Activated CD4-positive, CD25-positive, alpha-beta regulatory T cell treated with anti-CD3 and anti-CD28 coated beads, Interleukin-2, amount 50 U/mL, for 16 hours (primary cell): Measurements from ENCODE around the gene CS.
"Not testable (repeated sequence)": the region's sequence is repeated elsewhere in the genome, so short reads cannot be mapped to it uniquely, and the experiment has no call there.

Experiments used
- DNase-seq: peaks from one replicate; pipeline ENCODE4 v3.0.0-alpha.2; 2020; ENCODE audit warnings: low read depth, low spot score

CS gene

GRCh38 chr12:56280849-56281248 is 19.3 kb downstream of the CS start:
- no peak for DNase-seq

- no peak for DNase-seq
Observed at GRCh38 chr12:56278905-56279304, 21.2 kb downstream of the CS start.

- DNase-seq: no peak
Observed at GRCh38 chr12:56274299-56274698, 25.8 kb downstream of the CS start.

- DNase-seq: not testable (repeated sequence)
Observed at GRCh38 chr12:56272468-56272867, 27.7 kb downstream of the CS start.

GRCh38 chr12:56271031-56271430 is 29.1 kb downstream of the CS start:
- DNase-seq: no peak

- no peak for DNase-seq
Observed at GRCh38 chr12:56267443-56268071, 32.6 kb downstream of the CS start.

GRCh38 chr12:56266693-56267442 is 33.3 kb downstream of the CS start, which contains the start of gene COQ10A:
Gene COQ10A, plus strand, starts transcription at chr12:56266942. Its CDS starts 177 bp downstream, at chr12:56267119.
- peak; percentile 78 for DNase-seq

- not testable (repeated sequence) for DNase-seq
Observed at GRCh38 chr12:56266068-56266692, 34.0 kb downstream of the CS start.

- DNase-seq: not testable (repeated sequence)
Observed at GRCh38 chr12:56262955-56263354, 37.2 kb downstream of the CS start.

- DNase-seq: no peak
Observed at GRCh38 chr12:56261503-56262232, 38.5 kb downstream of the CS start.

GRCh38 chr12:56260921-56261320 is 39.2 kb downstream of the CS start:
- no peak for DNase-seq

- DNase-seq: no peak
Observed at GRCh38 chr12:56260380-56260779, 39.8 kb downstream of the CS start.

GRCh38 chr12:56258820-56259183 is 41.3 kb downstream of the CS start:
- DNase-seq: no peak

GRCh38 chr12:56258068-56258819 is 41.9 kb downstream of the CS start, which contains the start of gene ANKRD52:
Gene ANKRD52, minus strand, starts transcription at chr12:56258384. Its CDS starts 115 bp downstream, at chr12:56258269.
- DNase-seq: peak; percentile 52

- no peak for DNase-seq
Observed at GRCh38 chr12:56257491-56258067, 42.6 kb downstream of the CS start.

- DNase-seq: no peak
Observed at GRCh38 chr12:56257071-56257470, 43.1 kb downstream of the CS start.

GRCh38 chr12:56256326-56256960 is 43.7 kb downstream of the CS start:
- no peak for DNase-seq

GRCh38 chr12:56255671-56256070 is 44.5 kb downstream of the CS start:
- no peak for DNase-seq

GRCh38 chr12:56253091-56253490 is 47.0 kb downstream of the CS start:
- DNase-seq: no peak

- no peak for DNase-seq
Observed at GRCh38 chr12:56252649-56253048, 47.5 kb downstream of the CS start.
